ENCODE measurements around the gene AVP. TPM values are rescaled to one million over a fixed set of nuclear protein-coding genes. Genes with fewer than 3 reads are reported as not detected.

AVP gene
- total and polyA plus RNA-seq, 2 of the 13 experiments (the other 11 are each of a cell fraction or from before 2014, with no cell fraction given) = 0.12 TPM; not detected in 1

- peak; percentile 60; the same call in 1 of the 2 replicates for TF ChIP-seq ARID4A (CRISPR knock-in tag; IDR thresholded peaks at IDR 0.05; ENCODE audit: borderline replicate concordance)
- 0 out of 2 replicates have a peak, but pooled peaks have one; percentile 80 for TF ChIP-seq AHR (CRISPR knock-in tag; IDR thresholded peaks at IDR 0.05)
- TF ChIP-seq ZNF816 (CRISPR knock-in tag; IDR thresholded peaks at IDR 0.05; ENCODE audit: borderline replicate concordance) = 0 out of 2 replicates have a peak, but pooled peaks have one; percentile 37
- TF ChIP-seq ZKSCAN8 (CRISPR knock-in tag; IDR thresholded peaks at IDR 0.05; ENCODE audit: borderline replicate concordance) = peak; percentile 87
- peak; percentile 48; the same call in 1 of the 2 replicates for TF ChIP-seq ZNF556 (CRISPR knock-in tag; IDR thresholded peaks at IDR 0.05; ENCODE audit: borderline replicate concordance)
- TF ChIP-seq ZNF557 (CRISPR knock-in tag; IDR thresholded peaks at IDR 0.05) = peak; percentile 56; the same call in 1 of the 2 replicates
- 0 out of 2 replicates have a peak, but pooled peaks have one; percentile 21 for TF ChIP-seq MEIS2 (CRISPR knock-in tag; IDR thresholded peaks at IDR 0.05)
- peak; percentile 48; the same call in 1 of the 2 replicates for TF ChIP-seq MIER2 (CRISPR knock-in tag; IDR thresholded peaks at IDR 0.05)
- 0 out of 2 replicates have a peak, but pooled peaks have one; percentile 23 for TF ChIP-seq ZSCAN12 (CRISPR knock-in tag; IDR thresholded peaks at IDR 0.05)
- 0 out of 2 replicates have a peak, but pooled peaks have one; percentile 15 for TF ChIP-seq TFDP2 (CRISPR knock-in tag; IDR thresholded peaks at IDR 0.05)
- peak; percentile 72 for TF ChIP-seq HDAC2 (CRISPR knock-in tag; IDR thresholded peaks at IDR 0.05)
- peak in 1 of 2 experiments; percentile 84; a peak in 2 of 4 replicates for TF ChIP-seq KLF16 (CRISPR knock-in tag; IDR thresholded peaks at IDR 0.05)
- peak; percentile 69; the same call in 1 of the 2 replicates for TF ChIP-seq CBFB (CRISPR knock-in tag; IDR thresholded peaks at IDR 0.05)
- TF ChIP-seq KMT2B (CRISPR knock-in tag; IDR thresholded peaks at IDR 0.05) = peak; percentile 69; the same call in 1 of the 2 replicates
- TF ChIP-seq ATF3 (CRISPR knock-in tag; IDR thresholded peaks at IDR 0.05) = peak; percentile 99
- peak; percentile 80 for TF ChIP-seq ZNF510 (CRISPR knock-in tag; IDR thresholded peaks at IDR 0.05; ENCODE audit: low read depth)
- TF ChIP-seq ZFP1 (CRISPR knock-in tag; IDR thresholded peaks at IDR 0.05) = peak; percentile 84; the same call in 1 of the 2 replicates
- peak; percentile 58; the same call in 1 of the 2 replicates for TF ChIP-seq ZMYM3 (CRISPR knock-in tag; IDR thresholded peaks at IDR 0.05)
- peak; percentile 59; the same call in 1 of the 2 replicates for TF ChIP-seq TEF (CRISPR knock-in tag; IDR thresholded peaks at IDR 0.05)
These were observed 33.4 kb upstream of the AVP start (continued) for GRCh38 chr20:3117839-3118379.

All from HepG2 (cell line).